Medulla oblongata (tissue), 1 donor: ENCODE data around the gene EHBP1.
"Not testable (repeated sequence)": the region's sequence is repeated elsewhere in the genome, so short reads cannot be mapped to it uniquely, and the experiment has no call there.

Experiments used
- DNase-seq: peaks from one replicate; pipeline ENCODE4 v3.0.0-alpha.2; 2015; ENCODE audit errors: extremely low spot score

Gene EHBP1

DNA sequence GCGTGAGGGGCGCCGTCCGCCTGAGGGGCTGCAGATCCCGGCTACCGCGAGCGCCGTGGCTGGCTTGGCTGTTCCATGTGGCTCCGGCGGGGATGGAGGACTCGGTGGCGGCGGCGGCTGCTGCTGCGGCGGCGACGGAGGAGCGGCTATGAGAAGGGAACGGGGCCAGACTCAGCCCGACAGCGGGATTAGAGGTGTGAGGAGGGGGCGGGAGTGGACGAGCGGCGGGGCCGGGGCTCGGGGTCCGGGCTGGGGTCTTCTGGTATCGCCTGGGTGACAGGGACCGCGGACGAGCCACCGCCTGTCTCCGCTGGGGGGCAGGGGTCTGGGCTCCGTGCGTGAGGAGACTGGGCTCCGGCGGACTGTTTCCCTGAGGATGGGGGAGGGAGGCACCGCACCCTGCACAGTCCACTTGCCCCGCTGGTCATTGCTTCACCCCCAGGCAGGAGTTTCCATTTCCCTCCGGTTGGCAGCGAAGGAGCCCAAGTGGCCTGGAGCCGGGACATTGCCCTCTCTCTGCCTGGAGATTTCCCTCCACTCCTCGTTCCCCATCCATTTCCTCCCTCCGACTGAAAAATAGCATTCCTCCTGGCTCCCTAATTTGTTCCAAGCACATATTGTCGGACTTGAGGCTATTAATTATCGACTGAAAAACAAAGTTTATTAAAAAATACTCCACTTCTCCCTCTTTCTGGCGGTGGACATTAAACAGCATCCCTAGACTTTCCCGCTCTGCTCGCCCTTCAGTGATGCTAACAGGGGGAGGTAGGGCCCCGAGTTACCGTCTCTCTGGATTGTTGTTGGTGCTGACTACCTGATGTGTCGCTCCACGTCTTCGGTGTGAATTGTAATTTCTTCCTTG lies 577 bp downstream of the EHBP1 start:
- peak; percentile 65 for DNase-seq

DNA sequence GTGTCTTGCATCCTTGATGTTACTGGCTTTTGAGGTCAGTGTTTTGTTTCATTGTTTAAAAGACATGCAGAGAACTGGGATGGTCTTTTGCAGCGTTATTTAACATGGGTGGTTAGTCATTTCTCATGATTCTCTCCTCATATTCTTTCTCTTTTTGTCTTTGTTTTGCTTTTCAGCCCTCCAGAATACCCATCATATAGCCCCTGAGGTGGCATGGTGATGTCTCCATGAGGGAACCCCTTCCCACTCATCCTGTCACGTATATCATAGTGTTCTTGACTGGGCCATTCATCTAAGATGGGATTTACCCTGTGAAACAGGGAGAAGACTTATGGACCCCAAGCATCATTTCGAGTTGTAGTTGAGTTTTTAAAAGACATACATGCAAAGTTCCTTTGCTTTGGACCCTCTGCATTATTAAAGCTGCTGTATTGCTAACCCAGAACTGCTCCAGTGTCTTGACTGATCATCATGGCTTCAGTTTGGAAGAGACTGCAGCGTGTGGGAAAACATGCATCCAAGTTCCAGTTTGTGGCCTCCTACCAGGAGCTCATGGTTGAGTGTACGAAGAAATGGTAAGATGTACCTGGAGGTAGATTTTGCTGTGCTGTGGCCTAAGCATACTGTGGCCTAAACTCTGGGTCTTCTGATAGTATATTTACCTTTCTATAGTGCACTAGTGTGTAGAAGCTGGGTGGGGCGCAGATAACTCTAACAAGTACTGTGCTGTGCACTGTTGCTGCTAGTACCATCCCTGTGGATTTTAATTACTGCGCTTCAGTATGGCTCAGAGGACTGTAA lies 1.4 kb downstream of the EHBP1 start:
- DNase-seq = no peak

DNA sequence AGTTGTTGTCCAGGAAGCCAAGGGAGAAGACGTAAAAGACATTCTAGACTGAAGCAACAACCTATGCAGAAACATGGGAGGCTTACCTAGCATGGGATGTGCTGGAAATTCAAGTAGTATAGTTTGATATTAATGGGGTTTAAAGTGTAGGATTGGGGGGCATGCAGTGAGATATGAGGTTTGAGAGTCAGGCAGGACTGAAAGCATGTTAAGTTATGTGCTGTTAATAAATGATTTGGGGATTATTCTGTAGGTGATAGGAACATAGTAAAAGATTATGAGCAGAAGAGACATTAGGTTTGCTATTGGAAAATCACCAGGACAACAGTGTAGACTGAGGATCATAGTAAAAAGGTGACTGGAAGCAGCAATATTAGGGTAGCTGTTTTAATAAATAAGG lies 3.2 kb downstream of the EHBP1 start:
- DNase-seq = no peak

DNA sequence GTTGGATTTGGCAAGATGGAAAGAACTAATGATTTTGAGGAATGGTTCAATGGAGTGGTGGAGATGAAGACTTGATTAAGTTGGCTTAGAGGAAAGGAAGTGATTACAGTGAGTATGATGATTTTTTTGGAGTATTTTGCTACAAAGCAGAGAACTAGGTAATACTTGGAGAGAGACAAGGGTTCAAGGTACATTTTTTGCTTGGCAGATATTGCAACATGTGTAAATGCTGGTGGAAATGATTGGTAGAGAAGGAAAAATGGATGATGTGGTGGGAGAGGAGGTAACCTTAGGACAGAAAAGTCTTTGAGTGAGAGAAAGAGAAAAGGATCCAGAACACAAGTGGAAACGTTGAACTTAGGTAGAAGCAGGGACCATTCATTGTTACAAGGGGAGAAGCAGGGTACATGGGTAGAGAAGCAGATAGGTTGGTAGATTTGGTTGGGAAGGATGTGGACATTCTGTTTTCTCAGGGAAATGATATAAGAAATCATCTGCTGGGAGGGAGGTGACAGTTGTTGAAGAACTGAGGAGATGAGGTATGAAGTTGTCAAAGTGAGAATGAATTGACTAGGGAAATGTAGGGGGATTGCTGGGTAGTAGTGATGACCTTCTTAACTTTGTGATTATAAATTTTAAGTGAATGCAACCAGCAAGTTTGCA lies 6.5 kb downstream of the EHBP1 start:
- DNase-seq = no peak

DNA sequence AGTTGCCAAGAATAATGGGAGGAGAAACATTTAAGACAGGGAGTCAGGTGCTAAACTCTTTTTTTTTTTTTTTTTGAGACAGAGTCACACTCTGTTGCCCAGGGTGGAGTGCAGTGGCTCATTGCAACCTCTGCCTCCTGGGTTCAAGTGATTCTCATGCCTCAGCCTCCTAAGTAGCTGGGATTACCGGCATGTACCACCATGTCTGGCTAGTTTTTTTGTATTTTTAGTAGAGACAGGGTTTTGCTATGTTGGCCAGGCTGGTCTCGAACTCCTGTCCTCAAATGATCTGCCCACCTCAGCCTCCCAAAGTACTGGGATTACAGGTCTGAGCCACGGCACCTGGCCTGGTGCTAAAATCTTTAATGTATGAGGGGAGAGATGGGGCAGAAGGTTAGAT lies 7.7 kb downstream of the EHBP1 start:
- not testable (repeated sequence) for DNase-seq

DNA sequence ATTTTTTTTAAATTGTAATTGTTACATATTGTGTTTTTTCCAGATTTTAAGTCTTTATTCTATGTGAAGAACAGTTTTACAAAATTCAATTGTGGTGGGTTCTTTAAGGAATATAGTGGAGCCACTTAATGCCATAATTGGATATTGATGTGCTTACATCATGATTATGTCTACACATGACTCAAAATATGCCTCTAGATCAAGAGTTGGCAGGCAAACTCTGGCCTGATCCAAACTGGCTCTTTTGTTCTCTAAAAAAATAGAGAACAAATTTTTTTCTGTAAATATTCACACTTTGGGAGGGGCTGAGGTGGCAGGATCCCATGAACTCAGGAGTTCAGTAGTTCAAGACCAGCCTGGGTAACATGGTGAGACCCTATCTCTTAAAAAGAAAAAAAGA lies 8.3 kb downstream of the EHBP1 start:
- DNase-seq = no peak

DNA sequence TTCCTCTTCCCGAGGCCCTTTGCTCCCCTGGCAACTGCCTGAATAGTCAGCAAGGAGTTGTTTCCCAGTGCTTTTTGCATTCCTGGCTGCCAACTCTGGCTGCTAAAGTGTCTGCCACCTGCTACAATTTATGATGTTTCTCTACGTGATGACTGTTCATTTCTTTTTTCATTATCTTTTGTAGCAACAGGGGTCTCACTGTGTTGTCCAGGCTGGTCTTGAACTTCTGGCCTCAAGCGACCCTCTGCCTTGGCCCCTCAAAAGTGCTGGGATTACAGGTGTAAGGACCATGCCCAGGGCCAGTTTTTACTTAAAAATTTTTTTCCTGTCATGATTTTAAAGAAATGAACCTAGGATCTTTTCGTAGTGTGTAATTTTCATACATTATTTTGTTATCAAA lies 11.3 kb downstream of the EHBP1 start:
- DNase-seq = no peak

DNA sequence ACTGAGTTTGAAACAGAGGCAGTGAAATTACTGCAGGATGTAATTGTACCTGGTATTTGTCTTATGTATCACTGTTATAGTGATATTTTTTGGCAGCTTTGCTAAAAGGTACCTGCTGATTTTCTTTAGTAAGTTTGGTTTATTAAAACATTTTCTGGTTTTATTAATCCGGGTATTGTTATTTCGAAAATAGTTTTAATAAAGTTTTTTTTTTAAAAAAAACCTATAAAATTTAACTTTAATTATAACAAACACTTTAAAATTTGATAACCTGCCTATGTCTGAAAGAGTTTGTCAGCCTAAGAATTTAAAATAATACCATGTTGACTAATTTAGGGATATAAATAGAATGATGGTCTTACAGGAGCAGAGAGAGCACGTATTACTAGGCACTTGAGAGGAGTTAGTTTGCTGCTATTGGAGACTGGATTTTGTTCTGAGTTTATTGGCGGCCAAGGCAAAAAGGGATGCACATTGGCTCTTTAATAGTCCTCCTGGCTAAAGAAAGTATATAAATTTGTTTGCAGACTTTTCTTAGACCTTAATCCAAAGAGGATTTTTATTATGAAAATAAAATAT lies 12.1 kb downstream of the EHBP1 start:
- DNase-seq = no peak

DNA sequence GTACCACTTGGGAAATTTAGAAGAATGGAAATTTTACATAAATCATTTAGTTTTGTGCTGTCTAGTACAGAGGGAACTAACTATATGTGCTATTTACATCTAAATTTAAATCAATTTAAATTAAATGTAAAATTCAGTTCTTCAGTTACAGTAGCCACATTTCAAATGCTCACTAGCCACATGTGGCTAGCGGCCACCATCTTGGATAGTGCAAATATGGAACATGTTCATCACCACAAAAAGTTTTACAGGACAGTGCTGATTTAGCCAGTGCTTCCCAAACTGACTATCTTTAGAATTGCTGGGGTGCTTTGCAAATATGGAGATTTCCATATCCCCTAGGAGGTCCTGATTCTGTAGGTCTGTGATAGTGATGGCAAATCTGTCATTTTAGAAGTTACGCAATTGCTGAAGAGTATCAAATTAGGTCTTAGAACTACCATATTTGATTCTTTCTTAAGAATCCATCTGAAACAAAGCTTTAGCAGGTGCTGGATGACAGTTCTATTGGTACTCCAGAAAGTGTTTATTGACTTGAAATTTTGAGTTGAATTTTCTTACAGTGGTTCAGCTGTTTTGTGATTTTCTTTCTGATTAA lies 12.8 kb downstream of the EHBP1 start:
- no peak for DNase-seq

DNA sequence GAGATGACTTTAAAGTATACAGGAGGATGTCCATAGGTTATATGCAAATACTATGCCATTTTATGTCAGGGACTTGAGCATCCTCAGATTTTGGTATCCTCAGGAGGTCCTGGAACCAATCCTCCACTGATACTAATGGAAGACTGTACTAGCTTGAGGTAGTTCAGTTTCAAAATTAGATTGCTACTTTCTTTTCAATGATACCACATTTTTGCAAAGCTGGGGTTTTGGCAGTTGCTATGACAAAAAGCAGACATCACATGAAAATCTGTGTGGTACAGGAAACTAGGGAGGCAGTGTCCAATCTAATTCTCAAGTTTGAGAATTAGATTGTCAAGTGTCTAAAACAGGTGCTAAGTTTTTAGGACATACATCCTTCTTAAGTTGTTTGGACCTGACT lies 14.2 kb downstream of the EHBP1 start:
- no peak for DNase-seq

DNA sequence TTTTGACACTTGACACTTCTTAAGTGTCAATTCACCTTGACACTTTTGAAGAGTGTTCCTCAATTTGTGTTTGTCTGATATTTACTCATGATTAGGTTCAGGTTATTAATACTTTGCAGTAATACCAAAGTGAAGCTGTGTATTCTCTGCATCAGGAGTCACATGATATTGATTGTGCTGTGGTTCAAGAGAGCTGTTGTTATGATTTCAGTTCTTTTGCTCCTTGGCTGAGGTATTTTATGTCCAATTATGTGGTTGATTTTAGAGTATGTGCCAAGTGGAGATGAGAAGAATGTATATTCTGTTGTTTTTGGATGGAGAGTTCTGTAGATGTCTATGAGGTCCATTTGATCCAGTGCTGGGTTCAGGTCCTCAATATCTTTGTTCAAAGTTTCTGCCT lies 17.2 kb downstream of the EHBP1 start:
- DNase-seq = no peak

DNA sequence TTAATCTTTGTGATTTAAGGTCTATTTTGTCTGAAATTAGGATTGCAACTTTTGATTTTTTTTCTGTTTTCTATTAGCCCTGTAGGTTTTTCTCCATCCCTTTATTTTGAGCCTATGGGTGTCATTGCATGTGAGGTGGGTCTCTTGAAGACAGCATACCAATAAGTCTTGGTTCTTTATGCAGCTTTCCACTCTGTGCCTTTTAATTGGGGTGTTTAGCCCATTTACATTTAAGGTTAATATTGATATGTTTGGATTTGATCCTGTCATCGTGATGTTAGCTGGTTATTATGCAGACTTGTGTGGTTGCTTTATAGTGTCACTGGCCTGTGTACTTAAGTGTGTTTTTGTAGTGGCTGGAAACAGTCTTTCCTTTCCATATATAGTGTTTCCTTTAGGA lies 17.7 kb downstream of the EHBP1 start:
- no peak for DNase-seq

DNA sequence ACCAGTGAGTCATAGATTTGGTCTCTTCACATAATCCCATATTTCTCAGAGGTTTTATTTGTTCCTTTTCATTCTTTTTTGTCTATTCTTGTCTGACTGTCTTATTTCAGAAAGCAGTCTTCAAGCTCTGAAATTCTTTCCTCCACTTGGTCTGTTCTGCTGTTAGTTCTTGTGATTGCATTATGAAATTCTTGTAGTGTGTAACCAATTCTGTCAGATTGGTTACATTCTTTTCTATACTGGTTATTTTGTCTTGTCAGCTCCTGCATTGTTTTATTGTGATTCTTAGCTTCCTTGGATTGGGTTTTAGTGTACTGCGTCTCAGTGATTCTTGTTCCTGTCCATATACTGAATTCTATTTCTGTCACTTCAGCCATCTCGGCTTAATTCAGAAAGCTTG lies 18.6 kb downstream of the EHBP1 start:
- DNase-seq = no peak

DNA sequence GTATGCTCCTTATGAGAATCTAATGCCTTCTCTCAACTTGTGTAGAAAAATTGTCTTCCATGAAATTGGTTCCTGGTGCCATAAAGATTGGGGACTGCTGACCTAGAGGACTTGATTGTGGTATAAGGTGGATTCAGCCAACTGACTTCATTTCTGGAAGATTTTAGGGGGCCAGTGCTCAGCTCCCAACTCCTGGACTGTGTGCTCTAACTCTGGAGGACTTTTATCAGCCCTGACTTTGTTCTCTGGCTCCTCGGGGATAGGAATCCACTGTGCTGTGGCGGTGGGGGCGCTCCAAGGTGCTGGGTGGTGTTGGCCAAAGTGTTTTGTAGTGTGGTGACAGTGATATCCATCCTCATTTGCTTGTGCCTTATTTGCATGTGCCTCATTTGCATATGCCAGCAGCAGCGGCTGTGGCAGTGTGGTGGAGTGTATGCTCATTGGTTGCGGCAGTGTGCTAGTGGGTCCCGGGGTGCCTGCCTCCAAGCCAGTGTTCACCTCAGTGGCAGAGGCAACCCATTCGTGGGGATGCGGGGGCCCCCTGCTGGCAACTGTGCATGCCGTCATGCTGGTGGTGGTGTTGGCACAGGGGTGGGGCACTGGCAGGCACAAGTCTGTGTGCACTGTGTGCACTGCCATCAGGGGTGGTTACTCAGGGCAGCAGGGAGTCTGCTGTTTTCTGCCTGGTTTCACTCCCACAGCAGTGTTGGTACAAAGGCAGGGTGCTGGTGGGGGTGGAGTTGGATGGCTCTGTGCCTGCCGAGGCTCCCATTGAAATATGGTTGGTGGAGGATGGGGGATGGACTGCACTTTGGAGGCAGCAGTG lies 19.6 kb downstream of the EHBP1 start:
- peak; percentile 76 for DNase-seq

DNA sequence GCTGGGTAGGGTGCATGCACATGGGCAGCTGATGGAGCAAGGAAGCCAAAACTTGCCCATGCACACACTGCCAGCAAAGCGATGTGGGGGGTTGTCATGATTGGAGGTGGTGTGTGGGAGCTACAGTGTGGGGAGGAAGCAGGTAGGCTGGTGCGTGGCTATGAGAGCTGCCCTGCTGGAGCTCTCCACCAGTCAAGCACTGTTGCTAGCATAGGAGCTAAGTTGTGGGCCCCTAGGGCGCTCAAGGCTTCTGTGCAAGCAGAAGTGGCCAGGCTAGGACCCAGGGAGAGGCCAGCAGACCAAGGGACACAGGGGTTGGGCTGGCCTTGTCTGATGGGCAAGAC lies 20.2 kb downstream of the EHBP1 start:
- DNase-seq = no peak

DNA sequence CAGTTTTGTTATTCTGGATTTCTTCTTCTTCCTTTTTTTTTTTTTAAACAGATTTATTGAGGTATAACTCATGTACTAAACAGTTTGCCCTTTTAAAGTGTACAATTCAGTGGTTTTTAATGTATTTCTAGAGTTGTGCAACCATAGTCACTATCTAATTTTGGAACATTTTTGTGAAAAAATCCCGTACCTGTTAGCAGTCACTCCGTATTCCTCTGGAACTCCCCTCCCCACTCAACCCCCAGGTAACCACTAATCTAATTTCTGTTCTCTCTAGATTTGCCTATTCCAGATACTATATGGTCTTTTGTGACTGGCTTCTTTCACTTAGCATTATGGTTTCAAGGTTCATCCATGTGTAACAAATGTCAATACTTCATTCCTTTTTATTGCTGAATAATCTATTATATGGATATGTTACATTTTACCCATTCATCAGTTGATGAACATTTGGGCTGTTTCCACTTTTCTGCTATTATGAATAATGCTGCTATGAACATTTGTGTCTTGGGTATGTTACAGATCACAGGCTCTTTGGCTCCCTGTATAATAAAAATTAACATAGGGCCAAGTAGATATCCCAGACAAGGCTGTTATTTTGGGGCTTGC lies 21.9 kb downstream of the EHBP1 start:
- no peak for DNase-seq

DNA sequence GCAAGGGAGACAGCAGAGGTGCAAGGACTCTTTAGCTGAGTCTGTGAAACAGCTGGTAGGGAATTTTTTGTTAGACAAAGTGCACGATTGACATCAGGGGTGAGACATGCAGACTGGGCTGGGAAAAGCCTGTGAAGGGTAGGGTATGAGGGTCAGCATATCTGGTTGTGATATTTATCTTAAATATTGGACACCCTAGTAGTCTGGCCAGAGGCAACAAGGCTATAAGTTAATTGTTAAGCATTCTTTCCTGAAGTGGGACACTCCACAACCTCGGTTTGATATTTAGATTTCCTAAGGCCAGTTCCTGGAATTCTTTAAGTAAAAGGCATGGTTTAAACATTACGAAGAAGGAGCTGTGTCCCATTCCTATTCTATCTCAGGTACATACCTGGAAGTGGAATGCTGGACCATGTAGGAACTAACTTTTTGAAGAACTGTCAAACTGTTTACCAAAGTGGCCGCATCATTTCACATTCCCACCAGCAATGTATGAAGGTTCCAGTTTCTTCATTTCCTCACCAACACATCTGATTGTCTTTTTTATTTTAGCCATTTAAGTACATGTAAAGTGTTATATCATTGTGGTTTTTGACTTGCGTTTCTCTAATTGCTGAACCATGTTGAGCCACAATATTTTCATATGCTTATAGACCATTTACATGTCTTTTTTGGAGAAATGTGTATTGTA lies 22.5 kb downstream of the EHBP1 start:
- no peak for DNase-seq

DNA sequence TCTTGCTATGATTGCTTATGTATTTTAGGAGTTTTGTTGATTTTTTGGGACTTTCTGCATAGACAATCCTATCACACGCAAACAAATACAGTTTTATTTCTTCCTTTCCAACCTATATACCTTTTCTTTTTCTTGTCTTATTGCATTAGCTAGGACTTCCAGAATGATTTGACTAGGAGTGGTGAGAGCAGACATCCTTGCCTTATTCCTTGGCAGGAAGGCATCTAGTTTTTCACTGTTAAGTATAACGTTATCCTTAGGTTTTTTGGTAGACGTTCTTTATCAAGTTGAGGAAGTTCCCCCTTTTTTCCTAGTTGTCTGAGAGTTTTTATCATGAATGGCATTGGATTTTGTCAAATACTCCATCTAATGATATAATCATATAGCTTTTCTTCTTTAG lies 25.8 kb downstream of the EHBP1 start:
- no peak for DNase-seq

DNA sequence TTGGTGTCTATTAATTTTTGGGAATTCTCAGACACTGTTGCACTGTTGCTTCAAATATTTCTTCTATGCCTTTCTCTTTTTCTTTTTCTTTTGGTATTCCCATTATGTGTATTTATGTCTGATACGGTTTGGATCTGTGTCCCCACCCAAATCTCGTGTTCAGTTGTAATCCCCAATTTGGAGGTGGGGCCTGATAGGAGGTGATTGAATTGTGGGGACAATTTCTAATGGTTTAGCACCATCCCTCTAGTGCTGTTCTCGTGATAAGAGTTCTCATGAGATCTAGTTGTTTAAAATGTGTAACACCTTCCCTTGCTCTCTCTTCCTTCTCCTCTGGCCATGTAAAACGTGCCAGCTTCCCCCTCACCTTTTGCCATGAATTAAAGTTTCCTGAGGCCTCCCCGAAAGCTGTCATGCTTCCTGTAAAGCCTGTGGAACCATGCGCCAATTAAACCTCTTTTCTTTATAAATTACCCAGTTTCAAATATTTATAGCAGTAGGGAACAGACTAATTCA lies 26.8 kb downstream of the EHBP1 start:
- no peak for DNase-seq

DNA sequence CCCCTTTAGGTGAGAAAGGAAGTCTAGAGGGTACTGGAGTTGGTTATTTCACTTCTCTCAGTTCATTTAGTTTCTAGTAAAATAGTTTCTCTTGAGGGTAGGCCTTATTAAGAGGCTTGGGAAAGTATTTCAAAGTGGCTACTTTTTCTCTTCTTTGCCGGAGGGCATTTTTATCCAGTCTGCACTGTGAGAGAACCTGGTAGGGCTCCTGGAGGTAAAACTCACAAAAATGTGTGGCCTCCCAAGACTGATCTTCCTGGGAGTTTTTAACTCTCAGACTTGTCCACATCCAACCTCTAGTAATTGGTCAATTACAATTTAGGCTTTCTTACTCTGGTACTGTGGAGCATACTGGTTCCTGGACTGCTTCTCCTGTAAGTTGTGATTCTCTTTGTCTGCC lies 28.0 kb downstream of the EHBP1 start:
- DNase-seq = no peak
